Activated T-cell treated with anti-CD3 and anti-CD28 coated beads for 4 hours (primary cell): ENCODE measurements around the gene ZNF140.

Experiments
- DNase-seq: peaks from one replicate; pipeline ENCODE4 v3.0.0-alpha.2; 2020

Gene ZNF140

DNA sequence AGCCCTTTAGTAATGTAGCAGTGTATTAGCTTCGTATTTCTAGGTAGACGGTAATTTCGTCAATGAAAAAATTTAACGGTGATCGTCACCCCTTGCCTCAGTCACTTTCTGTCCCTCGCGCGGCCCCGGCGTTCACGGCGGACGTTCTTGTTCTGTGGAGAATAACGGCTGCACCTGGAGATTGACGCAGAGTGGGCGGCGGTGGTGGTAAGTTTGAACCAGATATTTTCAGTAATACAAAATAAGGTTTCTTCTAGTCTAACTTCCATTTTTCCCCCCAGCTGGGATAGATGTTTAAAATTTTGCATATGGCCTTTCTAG, 50.0 kb downstream of the ZNF140 start:
- DNase-seq, result no peak

GRCh38 chr12:133135747-133136146, 55.0 kb downstream of the ZNF140 start:
- no peak for DNase-seq

DNA sequence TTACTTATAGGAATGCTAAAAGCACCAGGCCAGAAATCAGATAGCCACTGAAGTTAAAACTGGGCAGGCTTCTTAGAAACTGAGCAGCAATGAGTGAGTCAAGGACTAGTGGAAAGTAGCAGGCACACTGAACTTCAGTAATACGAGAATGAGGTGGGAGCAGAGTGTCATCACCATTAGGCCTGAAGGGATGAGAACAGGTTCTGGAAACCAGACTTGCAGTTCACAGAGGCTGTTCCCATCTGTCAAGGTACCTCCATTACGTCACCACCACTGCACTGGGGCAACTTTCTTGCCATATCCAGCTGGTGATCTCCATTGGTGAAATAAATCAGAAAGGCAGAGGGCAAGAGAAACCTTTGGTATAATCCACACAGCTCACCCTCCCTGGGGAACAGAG, 65.3 kb downstream of the ZNF140 start:
- DNase-seq, result no peak

GRCh38 chr12:133156125-133156690, 75.5 kb downstream of the ZNF140 start:
- no peak for DNase-seq
